Smooth muscle cell (in vitro differentiated cells): ENCODE results near the gene CCL17. TPM values are rescaled to one million over a fixed set of nuclear protein-coding genes. Genes with fewer than 3 reads are reported as not detected.

Source experiments
- DNase-seq: peaks from one replicate; lab custom pipeline; 2025; ENCODE audit not compliant: unreplicated experiment; lab: John Stamatoyannopoulos, UW
- H2AFZ ChIP-seq: fragments of 200-600 bp; sonication (generic); 2 replicates; pipeline ENCODE4 v1.6.0; 2016; ENCODE audit warnings: antibody characterized with exemption, low read depth, mild to moderate bottlenecking
- H3F3A ChIP-seq: fragments of 200-600 bp; sonication (generic); 2 replicates; pipeline ENCODE4 v1.6.0; 2017; ENCODE audit warnings: antibody characterized with exemption, low read depth
- H3K27ac ChIP-seq: fragments of 200-600 bp; sonication (generic); 2 replicates; pipeline ENCODE4 v1.5.1; 2016; ENCODE audit warnings: low read depth, mild to moderate bottlenecking
- H3K27me3 ChIP-seq: fragments of 200-600 bp; sonication (generic); 2 replicates; pipeline ENCODE4 v1.6.1; 2016; ENCODE audit warnings: low read depth, mild to moderate bottlenecking
- H3K36me3 ChIP-seq: fragments of 200-600 bp; sonication (generic); 2 replicates; pipeline ENCODE4 v1.5.1; 2016; ENCODE audit warnings: low read depth
- H3K4me1 ChIP-seq: fragments of 200-600 bp; sonication (generic); 2 replicates; pipeline ENCODE4 v1.5.1; 2016; ENCODE audit warnings: low read depth
- H3K4me2 ChIP-seq: fragments of 200-600 bp; sonication (generic); 2 replicates; pipeline ENCODE4 v1.6.0; 2016; ENCODE audit warnings: mild to moderate bottlenecking
- H3K4me3 ChIP-seq: fragments of 200-600 bp; sonication (generic); 2 replicates; pipeline ENCODE4 v1.5.1; 2016; ENCODE audit warnings: mild to moderate bottlenecking
- H3K79me2 ChIP-seq: fragments of 200-600 bp; sonication (generic); 2 replicates; pipeline ENCODE4 v1.6.0; 2016; ENCODE audit warnings: low read depth, mild to moderate bottlenecking
- H3K9ac ChIP-seq: fragments of 200-600 bp; sonication (generic); 2 replicates; pipeline ENCODE4 v1.6.0; 2016; ENCODE audit warnings: low read depth
- H3K9me3 ChIP-seq: fragments of 200-600 bp; sonication (generic); replicated peaks from 2 replicates; pipeline ENCODE4 v1.5.1; 2016; ENCODE audit warnings: low read depth
- H4K20me1 ChIP-seq: fragments of 200-600 bp; sonication (generic); 2 replicates; pipeline ENCODE4 v1.6.0; 2016; ENCODE audit warnings: low read depth
- WGBS: methylation state at CpG from one replicate; pipeline ENCODE4 v1.1.7; 2016; ENCODE audit warnings: low lambda C conversion rate; 5-methylcytosine and 5-hydroxymethylcytosine counted together
- polyA plus RNA-seq: library from polyadenylated mRNA; unstranded; fragments of >200 nt; fragmentation: Nextera tagmentation; extraction: Ambion mirVana; gene quantifications from 2 replicates; pipeline ENCODE4 v1.2.1, GENCODE V29; 2016
- total RNA-seq: library from RNA; depleted of rRNA; stranded (reverse); fragments of >200 nt; gene quantifications from 2 replicates; pipeline ENCODE4 v1.2.3, GENCODE V29; 2014
- TF ChIP-seq, protein P1 (sequence below): fragments of 200-600 bp; sonication (generic); IDR thresholded peaks from 2 replicates; pipeline ENCODE4 v1.5.1; 2017; ENCODE audit warnings: borderline replicate concordance, mild to moderate bottlenecking, antibody characterized with exemption; ENCODE audit not compliant: insufficient read depth, poor library complexity, severe bottlenecking

CCL17 gene
- total and polyA plus RNA-seq, 2 experiments from 2014 or later: not detected

DNA sequence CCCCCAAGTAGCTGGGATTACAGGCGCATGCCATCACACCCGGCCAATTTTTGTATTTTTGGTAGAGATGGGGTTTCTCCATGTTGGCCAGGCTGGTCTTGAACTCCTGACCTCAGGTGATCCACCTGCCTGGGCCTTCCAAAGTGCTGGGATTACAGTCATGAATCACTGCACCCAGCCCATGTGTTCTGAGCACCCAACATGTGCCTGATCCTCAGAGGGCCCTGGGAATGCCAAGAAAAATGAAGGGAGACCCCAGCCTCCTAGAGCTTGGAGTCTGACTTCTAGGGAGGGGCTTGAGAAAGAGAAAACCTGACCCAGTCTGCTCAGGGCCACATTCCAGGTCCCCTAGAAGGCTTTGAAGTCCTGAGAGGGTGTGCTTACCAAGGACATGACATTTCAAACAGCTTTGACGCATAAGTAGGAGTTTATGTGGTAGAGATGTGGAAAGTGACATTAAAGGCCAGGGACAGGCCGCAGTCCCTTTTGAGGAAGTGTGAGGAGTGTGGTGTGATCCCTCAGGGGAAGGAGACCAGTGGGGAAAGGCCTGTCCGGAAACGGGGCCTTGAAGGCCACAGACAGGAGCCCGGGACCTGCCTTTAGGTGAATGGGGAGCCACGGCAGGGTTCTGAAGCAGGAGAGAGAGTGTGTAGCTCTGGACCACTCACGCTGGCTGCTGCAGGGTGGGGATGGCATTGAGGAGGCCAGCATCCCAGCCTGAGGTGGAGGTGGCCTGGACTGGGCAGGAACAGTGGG, 47.1 kb upstream of the CCL17 start:
- Histone ChIP-seq H4K20me1 (no peaks in the 10 kb centered on the region), H2AFZ (no peak overlapping the region), H3K4me2 (no peak overlapping the region), H3K4me3 (no peak overlapping the region), H3K79me2 (no peaks in the 10 kb centered on the region), H3K4me1 (no peaks in the 10 kb centered on the region), H3K36me3 (no peaks in the 10 kb centered on the region), H3K9ac (no peak overlapping the region), H3F3A (no peaks in the 10 kb centered on the region), H3K27me3 (no peaks in the 10 kb centered on the region), H3K9me3 (no peaks in the 10 kb centered on the region), H3K27ac (no peak overlapping the region)
- DNase-seq: no peak
- TF ChIP-seq, protein P1, sequence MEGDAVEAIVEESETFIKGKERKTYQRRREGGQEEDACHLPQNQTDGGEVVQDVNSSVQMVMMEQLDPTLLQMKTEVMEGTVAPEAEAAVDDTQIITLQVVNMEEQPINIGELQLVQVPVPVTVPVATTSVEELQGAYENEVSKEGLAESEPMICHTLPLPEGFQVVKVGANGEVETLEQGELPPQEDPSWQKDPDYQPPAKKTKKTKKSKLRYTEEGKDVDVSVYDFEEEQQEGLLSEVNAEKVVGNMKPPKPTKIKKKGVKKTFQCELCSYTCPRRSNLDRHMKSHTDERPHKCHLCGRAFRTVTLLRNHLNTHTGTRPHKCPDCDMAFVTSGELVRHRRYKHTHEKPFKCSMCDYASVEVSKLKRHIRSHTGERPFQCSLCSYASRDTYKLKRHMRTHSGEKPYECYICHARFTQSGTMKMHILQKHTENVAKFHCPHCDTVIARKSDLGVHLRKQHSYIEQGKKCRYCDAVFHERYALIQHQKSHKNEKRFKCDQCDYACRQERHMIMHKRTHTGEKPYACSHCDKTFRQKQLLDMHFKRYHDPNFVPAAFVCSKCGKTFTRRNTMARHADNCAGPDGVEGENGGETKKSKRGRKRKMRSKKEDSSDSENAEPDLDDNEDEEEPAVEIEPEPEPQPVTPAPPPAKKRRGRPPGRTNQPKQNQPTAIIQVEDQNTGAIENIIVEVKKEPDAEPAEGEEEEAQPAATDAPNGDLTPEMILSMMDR: no peak
- 96% methylated on average over 9 of the region's 9 CpGs for WGBS

DNA sequence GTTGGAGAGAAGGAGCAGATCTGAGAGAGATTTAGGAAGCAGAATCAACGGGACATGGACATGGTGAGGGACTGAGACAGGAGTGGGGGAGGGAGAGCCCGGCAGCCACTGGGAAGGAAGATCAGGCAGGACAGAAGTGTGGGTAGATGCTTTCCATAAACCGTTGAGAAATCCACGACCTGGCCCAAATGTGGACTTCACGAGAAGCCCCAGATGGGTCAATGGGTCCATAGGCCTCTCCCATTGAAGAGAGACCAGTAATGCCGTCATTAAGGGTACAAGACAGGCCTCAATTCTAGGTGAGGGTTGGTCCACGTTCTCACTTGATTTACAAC, 46.5 kb upstream of the CCL17 start:
- Histone ChIP-seq H3F3A (no peaks in the 10 kb centered on the region), H3K27ac (no peak overlapping the region), H4K20me1 (no peaks in the 10 kb centered on the region), H3K4me2 (no peak overlapping the region), H2AFZ (no peak overlapping the region), H3K4me3 (no peak overlapping the region), H3K9me3 (no peaks in the 10 kb centered on the region), H3K9ac (no peak overlapping the region), H3K36me3 (no peaks in the 10 kb centered on the region), H3K79me2 (no peaks in the 10 kb centered on the region), H3K27me3 (no peaks in the 10 kb centered on the region), H3K4me1 (no peaks in the 10 kb centered on the region)
- TF ChIP-seq, protein P1: no peak
- WGBS: 81% methylated on average over 7 of the region's 7 CpGs
- no peak for DNase-seq

DNA sequence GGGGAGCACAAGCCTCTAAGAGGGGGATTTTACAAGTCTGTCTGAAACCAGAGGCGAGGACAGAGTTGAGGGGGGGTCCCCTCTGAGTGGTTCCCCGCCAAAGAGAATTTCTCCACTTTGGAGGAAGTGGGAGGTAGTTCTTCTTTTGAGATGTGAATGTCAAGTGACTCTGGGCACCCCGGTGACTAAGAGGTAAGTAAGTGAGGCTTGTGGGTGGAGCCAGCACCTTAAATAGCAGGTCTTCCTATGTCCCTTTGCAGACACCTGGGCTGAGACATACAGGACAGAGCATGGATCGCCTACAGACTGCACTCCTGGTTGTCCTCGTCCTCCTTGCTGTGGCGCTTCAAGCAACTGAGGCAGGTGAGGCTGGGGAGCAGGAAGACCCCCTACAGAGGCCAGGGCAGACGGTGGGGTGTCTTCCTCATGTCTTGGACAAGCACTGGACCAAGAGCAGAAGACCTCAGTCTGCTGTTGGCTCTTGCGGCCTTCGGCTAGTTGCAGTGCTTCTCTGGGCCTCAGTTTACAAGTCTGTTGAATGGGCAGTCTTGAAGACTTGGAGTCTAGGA, 46.0 kb upstream of the CCL17 start, which contains the start of gene CCL22:
Gene CCL22, plus strand, starts transcription at position 257 of the 569 bp plus-strand sequence. Its CDS starts 34 bp downstream, at position 291.
- Histone ChIP-seq H3K9me3 (no peaks in the 10 kb centered on the region), H2AFZ (no peak within 1 kb of the TSS), H4K20me1 (no peaks in the 10 kb centered on the region), H3K4me2 (no peak within 1 kb of the TSS), H3K9ac (no peak within 1 kb of the TSS), H3K36me3 (no peaks in the 10 kb centered on the region), H3K79me2 (no peaks in the 10 kb centered on the region), H3K27me3 (no peaks in the 10 kb centered on the region), H3K4me1 (no peaks in the 10 kb centered on the region), H3K27ac (no peak within 1 kb of the TSS), H3F3A (no peaks in the 10 kb centered on the region), H3K4me3 (no peak within 1 kb of the TSS)
- TF ChIP-seq, protein P1: no peak
- no peak for DNase-seq
- 87% methylated on average over 9 of the region's 9 CpGs for WGBS
